Iris pigment epithelial cell (primary cell): ENCODE data around the gene RSPO1.

Experiments
- DNase-seq: peaks from one replicate; pipeline ENCODE4 v3.0.0-alpha.2; 2011; ENCODE audit warnings: low read depth

RSPO1 gene

GRCh38 chr1:37656881-37657280 lies 22.2 kb upstream of the RSPO1 start:
- DNase-seq: no peak

DNA sequence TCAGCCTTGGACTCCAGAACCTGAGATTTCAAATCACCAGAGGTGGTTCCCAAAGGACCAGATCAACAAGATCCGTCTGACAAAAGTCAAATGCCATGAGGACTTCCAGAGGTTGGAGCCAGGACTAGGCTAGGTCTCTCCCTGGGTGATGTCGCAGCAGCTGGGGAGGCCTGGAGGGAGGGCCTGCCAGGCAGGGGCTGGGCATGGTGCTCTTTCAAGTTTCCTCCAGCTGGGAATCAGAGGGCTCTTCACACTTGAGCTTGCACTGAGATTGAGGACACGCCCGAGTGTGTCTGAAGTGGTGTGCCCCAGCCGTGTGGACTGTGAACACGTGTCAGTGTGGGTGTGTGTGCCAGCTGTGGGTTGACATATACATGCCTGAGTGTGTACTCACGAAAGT lies 21.3 kb upstream of the RSPO1 start:
- DNase-seq: no peak

- no peak for DNase-seq
Measured at GRCh38 chr1:37655274-37655673, 20.6 kb upstream of the RSPO1 start.

GRCh38 chr1:37653906-37654305 lies 19.2 kb upstream of the RSPO1 start:
- no peak for DNase-seq

GRCh38 chr1:37652976-37653375 lies 18.3 kb upstream of the RSPO1 start:
- DNase-seq: no peak

DNA sequence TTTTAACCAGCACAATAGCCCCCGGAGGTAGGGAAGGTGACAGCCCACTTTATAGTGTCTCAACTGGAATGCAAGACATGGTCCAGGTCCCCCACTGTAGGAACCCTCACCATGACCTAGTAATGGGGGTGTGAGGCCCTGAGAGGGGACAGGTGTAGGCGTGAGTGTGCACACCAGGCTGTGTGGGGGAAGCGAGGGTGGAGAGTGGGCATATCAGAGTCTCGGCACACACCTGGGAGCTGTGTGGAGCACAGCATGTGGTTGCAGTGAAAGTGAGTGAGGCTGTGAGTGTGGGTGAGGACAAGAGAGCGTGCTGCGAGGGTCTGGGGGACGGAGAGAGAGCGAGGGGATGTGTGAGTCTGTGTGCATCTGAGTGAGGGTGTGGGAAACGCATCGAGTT lies 17.1 kb upstream of the RSPO1 start:
- no peak for DNase-seq

- no peak for DNase-seq
Measured at GRCh38 chr1:37650721-37651120, 16.0 kb upstream of the RSPO1 start.

DNA sequence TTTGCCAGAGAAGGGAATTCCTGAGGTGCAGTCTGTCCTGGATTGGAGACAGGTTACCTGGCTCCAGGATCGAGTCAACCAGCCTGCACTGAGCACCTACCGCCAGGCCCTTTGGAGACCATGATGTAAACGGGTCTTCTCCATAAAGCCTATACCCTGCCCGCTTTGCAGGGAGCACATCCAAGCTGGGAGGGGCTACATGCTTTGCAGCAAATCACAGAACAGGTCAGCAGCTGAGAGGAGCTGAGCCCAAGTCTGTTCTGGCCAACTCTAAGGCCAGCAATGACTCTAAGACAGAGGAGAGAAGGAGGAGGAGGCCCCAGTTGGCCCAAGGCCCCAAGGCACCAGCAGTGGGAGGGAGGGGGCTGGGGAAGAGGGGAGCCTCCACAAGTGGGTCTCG lies 15.5 kb upstream of the RSPO1 start:
- no peak for DNase-seq

GRCh38 chr1:37647281-37647680 lies 12.6 kb upstream of the RSPO1 start:
- DNase-seq: no peak

- no peak for DNase-seq
Measured at GRCh38 chr1:37641059-37641458, 6.4 kb upstream of the RSPO1 start.

DNA sequence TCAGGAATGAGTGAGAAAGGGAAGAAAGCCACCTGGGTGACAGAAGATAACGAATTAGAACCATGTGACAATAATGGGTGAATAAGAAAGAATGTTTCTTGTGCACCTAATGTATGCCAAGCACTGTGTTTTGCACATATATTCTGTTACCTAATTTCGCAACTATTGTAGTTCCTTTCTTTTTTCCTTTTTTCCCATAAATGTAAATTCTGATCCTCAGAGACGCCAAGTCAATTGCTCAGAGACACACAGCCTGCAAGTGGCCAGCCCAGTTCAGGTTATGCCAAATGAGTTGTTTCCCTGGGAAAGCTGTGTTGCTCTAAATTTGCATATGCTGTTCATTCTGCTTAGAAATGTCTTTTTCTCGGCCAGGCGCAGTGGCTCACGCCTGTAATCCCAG lies 1.7 kb upstream of the RSPO1 start:
- no peak for DNase-seq

DNA sequence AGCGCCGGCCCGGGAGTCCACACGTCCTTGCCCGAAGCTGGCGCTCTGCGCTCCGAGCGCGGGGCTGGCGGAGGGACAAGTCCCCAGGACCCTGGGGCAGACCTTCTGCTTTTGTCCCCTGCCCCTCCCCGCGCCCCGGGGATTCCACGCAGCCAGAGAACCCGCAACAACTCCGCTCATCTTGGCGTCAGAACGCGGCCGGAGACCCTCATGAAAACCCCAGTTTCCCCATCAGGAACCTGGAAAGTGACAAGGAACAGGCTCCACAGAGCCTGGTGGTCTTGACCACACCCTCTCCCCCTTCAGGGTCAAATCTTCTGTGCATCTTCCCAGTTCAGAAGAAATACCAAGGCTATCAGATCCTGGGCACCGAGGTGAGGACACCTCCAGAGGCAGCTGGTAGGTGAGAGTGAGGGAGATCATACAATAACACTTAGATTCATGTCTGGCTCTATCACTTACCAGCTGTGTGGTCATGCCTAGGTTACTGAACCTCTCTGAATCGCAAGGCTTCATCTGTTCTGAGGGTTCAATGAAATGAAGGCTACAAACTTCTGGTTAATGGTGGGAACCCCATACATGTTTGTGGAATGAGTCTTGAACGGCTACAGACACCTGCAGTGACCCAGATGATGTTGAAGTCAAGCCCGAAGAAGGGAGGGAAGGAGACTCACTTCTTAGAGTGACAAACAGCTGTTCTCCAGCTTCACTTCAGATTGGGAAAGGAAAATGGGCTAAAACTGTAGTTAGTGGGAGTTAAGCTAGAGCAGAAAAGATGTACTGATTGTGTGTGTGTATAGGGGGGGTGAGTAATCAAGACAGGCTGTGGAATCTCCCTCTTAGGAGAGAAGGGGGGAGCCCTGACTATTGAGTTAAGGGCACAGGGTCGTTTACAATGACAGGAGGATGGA lies 555 bp upstream of the RSPO1 start:
- DNase-seq: no peak

GRCh38 chr1:37633938-37634243 lies 801 bp downstream of the RSPO1 start:
- no peak for DNase-seq

- no peak for DNase-seq
Measured at GRCh38 chr1:37633040-37633937, 1.4 kb downstream of the RSPO1 start.

DNA sequence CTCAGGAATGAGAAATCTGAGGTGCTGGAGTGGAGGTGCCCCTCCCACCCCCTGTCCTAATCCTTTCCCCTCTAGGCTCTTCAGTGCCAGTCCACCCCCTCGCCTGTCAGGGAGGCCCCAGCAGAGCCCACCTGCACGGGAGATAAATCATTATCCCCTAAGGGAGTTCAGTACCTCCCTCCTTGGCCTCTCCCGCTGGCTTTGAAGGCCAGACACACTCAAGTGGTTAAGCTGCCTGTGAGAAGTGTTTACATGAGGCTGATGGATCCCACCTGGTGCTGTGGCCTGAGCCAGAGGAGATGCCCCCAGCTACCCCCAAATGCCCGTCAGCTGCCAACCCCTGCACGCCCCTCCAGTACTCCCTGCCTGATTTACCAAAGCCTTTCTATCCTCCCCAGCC lies 3.7 kb downstream of the RSPO1 start:
- no peak for DNase-seq

- no peak for DNase-seq
Measured at GRCh38 chr1:37630426-37631028, 4.2 kb downstream of the RSPO1 start.

DNA sequence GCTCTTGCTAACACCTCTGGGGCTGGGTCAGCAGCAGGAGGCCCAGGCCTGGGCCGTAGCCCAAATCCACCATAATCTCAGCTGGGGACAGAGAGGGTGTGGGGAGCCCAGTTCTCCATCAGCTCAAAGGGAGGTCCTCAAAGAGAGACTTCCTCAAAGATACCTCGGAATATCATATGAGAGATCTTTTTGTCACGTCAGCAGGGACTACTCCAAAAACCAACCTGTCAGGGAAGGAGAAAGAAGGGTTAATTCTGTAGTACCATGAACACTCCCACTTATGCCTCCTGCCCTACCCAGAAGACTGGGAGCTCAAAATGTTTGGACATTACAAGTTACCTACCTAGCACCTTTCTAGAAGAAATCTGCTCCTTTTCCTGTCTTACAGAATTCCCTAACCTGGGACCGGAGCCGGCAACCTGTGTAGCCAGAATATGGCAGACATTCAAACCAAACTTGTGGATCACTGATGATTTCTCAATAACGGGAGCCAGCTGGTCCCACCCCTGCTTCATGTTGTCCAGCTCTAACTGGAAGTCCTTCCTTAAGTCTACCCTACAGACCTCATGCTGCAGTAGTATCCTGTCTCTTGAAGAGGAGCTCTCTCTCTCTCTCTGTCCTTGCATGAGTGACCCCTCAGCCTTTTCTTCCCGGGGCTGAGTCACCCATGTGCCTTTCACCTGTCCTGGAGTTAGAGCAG lies 4.8 kb downstream of the RSPO1 start:
- no peak for DNase-seq

DNA sequence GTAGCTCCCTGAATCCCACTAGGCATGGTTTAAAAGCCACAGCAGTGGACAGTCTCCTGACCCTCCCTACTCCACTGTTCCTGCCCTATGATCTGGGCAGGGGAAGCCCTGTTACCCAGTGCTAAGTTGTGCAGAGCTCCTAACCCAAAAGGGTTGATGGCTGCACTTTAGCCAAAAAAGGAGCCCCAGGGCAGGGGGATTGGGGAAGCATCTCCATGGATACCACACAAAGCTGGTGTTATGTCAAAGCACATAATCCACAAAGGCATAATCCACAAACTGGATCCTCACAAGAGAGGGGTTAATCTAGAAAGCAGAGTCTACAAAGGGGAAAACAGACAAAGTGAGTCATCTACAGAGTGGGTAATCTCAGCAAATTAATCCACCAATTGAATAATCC lies 5.7 kb downstream of the RSPO1 start:
- DNase-seq: no peak

DNA sequence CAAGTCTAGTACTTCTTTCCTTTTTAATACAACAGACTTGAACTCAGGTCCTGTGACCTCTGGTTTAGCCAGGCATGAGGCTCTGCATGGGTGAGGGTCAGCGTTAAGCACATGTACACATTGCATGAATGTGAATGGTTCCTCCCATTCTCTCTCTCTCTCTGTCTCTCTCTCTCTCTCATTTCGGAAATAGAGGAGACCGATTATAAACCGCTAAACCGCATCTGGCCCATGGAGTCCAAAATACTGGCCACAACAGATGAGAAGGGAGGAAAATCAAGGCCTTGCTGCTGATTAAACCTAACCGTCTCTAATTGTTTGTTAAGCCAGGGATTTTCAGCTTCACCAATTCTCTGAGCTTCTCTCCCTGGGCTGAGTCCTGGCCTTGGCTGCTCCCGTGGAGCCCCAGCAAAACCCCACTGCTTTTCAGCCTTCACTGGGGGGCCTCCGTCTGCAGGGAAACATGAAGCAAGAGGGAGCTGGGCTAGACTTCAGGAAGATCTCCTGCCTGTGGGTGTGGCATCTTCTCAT lies 6.6 kb downstream of the RSPO1 start:
- no peak for DNase-seq

DNA sequence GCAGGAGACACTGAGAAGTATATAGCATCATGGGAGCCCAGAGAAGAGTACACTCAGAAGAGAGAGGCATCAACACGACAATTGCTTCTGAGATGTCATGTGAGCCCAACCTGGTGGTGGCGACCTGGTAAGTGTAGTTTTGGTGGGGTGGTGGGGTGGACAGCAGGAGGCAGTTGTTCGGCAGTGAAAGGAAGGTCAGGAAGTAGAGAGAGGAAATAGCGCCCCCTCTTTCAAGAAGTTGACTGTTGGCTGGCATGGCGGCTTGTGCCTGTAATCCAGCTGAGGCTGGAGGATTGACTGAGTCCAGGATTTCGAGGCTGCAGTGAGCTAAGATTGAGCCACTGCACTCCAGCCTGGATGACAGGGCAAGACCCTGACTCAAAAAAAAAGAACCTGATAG lies 12.6 kb downstream of the RSPO1 start:
- DNase-seq: no peak

GRCh38 chr1:37621326-37621870 lies 13.3 kb downstream of the RSPO1 start:
- no peak for DNase-seq

GRCh38 chr1:37620707-37621106 lies 14.0 kb downstream of the RSPO1 start:
- DNase-seq: no peak
